ENCODE results near the gene SLC29A3. TPM values are rescaled to one million over a fixed set of nuclear protein-coding genes. Genes with fewer than 3 reads are reported as not detected.

Gene SLC29A3
- total RNA-seq, 3 donors from 2014 or later, result 5.6 to 12.0 (median 6.2) TPM

- Histone ChIP-seq H3K9me3 (no peaks in the 10 kb centered on the region), H3K27me3 (no peaks in the 10 kb centered on the region), H3K36me3 (no peaks in the 10 kb centered on the region), H3K4me1 (no peaks in the 10 kb centered on the region), H3K4me3 (no peak overlapping the region), H3K27ac (no peak overlapping the region)
- TF ChIP-seq CTCF (IDR thresholded peaks at IDR 0.05) (no peak), POLR2A (IDR thresholded peaks at IDR 0.05) (no peak), POLR2AphosphoS5 (IDR thresholded peaks at IDR 0.05) (no peak)
- DNase-seq (ENCODE audit: low spot score in 2 of 2), result peak in 1 of 2 donors; percentile 45
- intact Hi-C loops (cut with DNase I; ENCODE audit: low total_unique reads), result loop anchor here (5.0 kb wide), 1 partner anchor 1022 kb away; no protein-coding TSS in a partner anchor
These were observed 70.9 kb downstream of the SLC29A3 start for GRCh38 chr10:71389768-71390460.

- Histone ChIP-seq H3K27ac (no peak overlapping the region), H3K4me3 (no peak overlapping the region), H3K4me1 (no peaks in the 10 kb centered on the region), H3K36me3 (no peaks in the 10 kb centered on the region), H3K9me3 (no peaks in the 10 kb centered on the region), H3K27me3 (no peaks in the 10 kb centered on the region)
- peak in 1 of 2 donors; percentile 25 for DNase-seq (ENCODE audit: low spot score in 2 of 2)
- intact Hi-C loops (cut with DNase I; ENCODE audit: low total_unique reads), result loop anchor here (5.0 kb wide), 1 partner anchor 1022 kb away; no protein-coding TSS in a partner anchor
- no peak for TF ChIP-seq POLR2AphosphoS5 (IDR thresholded peaks at IDR 0.05)
- no peak for TF ChIP-seq POLR2A (IDR thresholded peaks at IDR 0.05)
- no peak for TF ChIP-seq CTCF (IDR thresholded peaks at IDR 0.05)
These were observed 71.4 kb downstream of the SLC29A3 start for GRCh38 chr10:71390461-71390835.

- TF ChIP-seq POLR2A (IDR thresholded peaks at IDR 0.05) (no peak), POLR2AphosphoS5 (IDR thresholded peaks at IDR 0.05) (no peak), CTCF (IDR thresholded peaks at IDR 0.05) (no peak)
- Histone ChIP-seq H3K36me3 (no peaks in the 10 kb centered on the region), H3K4me3 (no peak overlapping the region), H3K9me3 (no peaks in the 10 kb centered on the region), H3K27ac (no peak overlapping the region), H3K4me1 (no peaks in the 10 kb centered on the region), H3K27me3 (no peaks in the 10 kb centered on the region)
- DNase-seq (ENCODE audit: low spot score in 2 of 2), result peak in 1 of 2 donors; percentile 30
- intact Hi-C loops (cut with DNase I; ENCODE audit: low total_unique reads), result loop anchor here (5.0 kb wide), 1 partner anchor 1021 kb away; no protein-coding TSS in a partner anchor
These were observed 72.0 kb downstream of the SLC29A3 start for GRCh38 chr10:71390921-71391690.

- Histone ChIP-seq H3K4me3 (no peak overlapping the region), H3K4me1 (no peaks in the 10 kb centered on the region), H3K27ac (no peak overlapping the region), H3K36me3 (no peaks in the 10 kb centered on the region), H3K9me3 (no peaks in the 10 kb centered on the region), H3K27me3 (no peaks in the 10 kb centered on the region)
- no peak for DNase-seq (ENCODE audit: low spot score in 2 of 2)
- TF ChIP-seq CTCF (IDR thresholded peaks at IDR 0.05), result no peak
- TF ChIP-seq POLR2A (IDR thresholded peaks at IDR 0.05), result no peak
- TF ChIP-seq POLR2AphosphoS5 (IDR thresholded peaks at IDR 0.05), result no peak
- intact Hi-C loops (cut with DNase I; ENCODE audit: low total_unique reads), result loop anchor here (5.0 kb wide), 1 partner anchor 1021 kb away; no protein-coding TSS in a partner anchor
These were observed 72.6 kb downstream of the SLC29A3 start for GRCh38 chr10:71391701-71392100.

- Histone ChIP-seq H3K27ac (no peak overlapping the region), H3K4me1 (no peaks in the 10 kb centered on the region), H3K9me3 (no peaks in the 10 kb centered on the region), H3K36me3 (no peaks in the 10 kb centered on the region), H3K27me3 (no peaks in the 10 kb centered on the region), H3K4me3 (no peak overlapping the region)
- DNase-seq (ENCODE audit: low spot score in 2 of 2), result no peak
- TF ChIP-seq POLR2AphosphoS5 (IDR thresholded peaks at IDR 0.05), result no peak
- no peak for TF ChIP-seq CTCF (IDR thresholded peaks at IDR 0.05)
- TF ChIP-seq POLR2A (IDR thresholded peaks at IDR 0.05), result no peak
- intact Hi-C loops (cut with DNase I; ENCODE audit: low total_unique reads), result loop anchor here (5.0 kb wide), 1 partner anchor 1020 kb away; no protein-coding TSS in a partner anchor
These were observed 73.2 kb downstream of the SLC29A3 start for GRCh38 chr10:71392292-71392691.

All from breast epithelium (tissue), 4 donors.